A549 (cell line): ENCODE data around the gene ZNF407. TPM values are rescaled to one million over a fixed set of nuclear protein-coding genes. Genes with fewer than 3 reads are reported as not detected.

Experiments
- ATAC-seq, 2 experiments: fragments of 200-7000 bp in 1 of 2; fragments of >200 bp in 1 of 2; cut with Nextera tagmentation in 1 of 2; cut with Tn5 transposase in 1 of 2; 3 replicates each; pipeline versions ENCODE4 v1.8.0 to v1.9.1; 2018 to 2020; ENCODE audit warnings: mild to moderate bottlenecking in 1 of 2, moderate library complexity in 1 of 2
- CTCF ChIA-PET: fragments of 300-600 bp; sonication (Branson Sonifier 250); formaldehyde crosslinking; extraction: SDS; loops from one replicate; lab custom pipeline; 2021; ENCODE audit warnings: antibody characterized with exemption, inconsistent platforms; lab: Yijun Ruan, JAX
- POLR2A ChIA-PET: fragments of 350-600 bp; formaldehyde crosslinking; extraction: SDS; loops from one replicate; lab custom pipeline; 2021; ENCODE audit warnings: antibody characterized with exemption, inconsistent platforms; lab: Yijun Ruan, JAX
- DNase-seq, 2 experiments: peaks; one replicate each; pipeline versions ENCODE4 v3.0.0 to v3.0.0-alpha.2; 2011 to 2016; ENCODE audit warnings: low read depth in 1 of 2, low spot score in 1 of 2
- FAIRE-seq: peaks from 2 replicates; lab custom pipeline; 2011; peaks lifted over from hg19 to GRCh38; lab: Jason Lieb, UNC
- H3K27ac ChIP-seq, 2 experiments: fragments of >200 bp; sonication (Bioruptor Twin); formaldehyde crosslinking; 3 replicates each; pipeline ENCODE4 v1.5.1; 2016 to 2017
- H3K4me1 ChIP-seq: fragments of >200 bp; sonication (Bioruptor Twin); formaldehyde crosslinking; 3 replicates; pipeline ENCODE4 v1.6.1; 2016
- H3K4me2 ChIP-seq: fragments of >200 bp; sonication (Bioruptor Twin); formaldehyde crosslinking; 3 replicates; pipeline ENCODE4 v1.6.1; 2016
- H3K4me3 ChIP-seq: fragments of >200 bp; sonication (Bioruptor Twin); formaldehyde crosslinking; 3 replicates; pipeline ENCODE4 v1.5.1; 2016
- H3K9me3 ChIP-seq: fragments of >200 bp; sonication (Bioruptor Twin); formaldehyde crosslinking; 3 replicates; pipeline ENCODE4 v1.6.1; 2016
- BHLHE40 ChIP-seq: IDR thresholded peaks from 2 replicates; pipeline ENCODE4 v1.6.1; 2012; ENCODE audit warnings: low read depth, low read length, inconsistent platforms
- CEBPB ChIP-seq, 2 experiments: fragments of >200 bp in 1 of 2; sonication (Bioruptor Twin) in 1 of 2; formaldehyde crosslinking in 1 of 2; IDR thresholded peaks; 2 replicates each; pipeline ENCODE4 v1.6.1; 2012 to 2016
- CHD2 ChIP-seq: fragments of 150-350 bp; IDR thresholded peaks from 2 replicates; pipeline ENCODE4 v1.6.1; 2014; ENCODE audit warnings: low read length; ENCODE audit not compliant: partially characterized antibody
- FOSB ChIP-seq: fragments of 250-450 bp; sonication (Bioruptor Pico); IDR thresholded peaks from 2 replicates; pipeline ENCODE4 v1.5.0; 2020; ENCODE audit warnings: mild to moderate bottlenecking, moderate library complexity
- FOSL2 ChIP-seq, 2 experiments: fragments of 450-650 bp in 1 of 2; fragments of >200 bp in 1 of 2; sonication (Bioruptor Twin) in 1 of 2; formaldehyde crosslinking; IDR thresholded peaks; 2 replicates each; pipeline versions ENCODE4 v1.5.0 to v1.6.1; 2016 to 2020; ENCODE audit warnings: mild to moderate bottlenecking in 1 of 2, moderate library complexity in 1 of 2
- GATA3 ChIP-seq: IDR thresholded peaks from 2 replicates; pipeline ENCODE4 v1.6.1; 2012; ENCODE audit warnings: borderline replicate concordance
- HEYL ChIP-seq: fragments of 250-450 bp; sonication (Bioruptor Pico); IDR thresholded peaks from 2 replicates; pipeline ENCODE4 v1.8.0; 2021; ENCODE audit warnings: mild to moderate bottlenecking, moderate library complexity
- HOXA7 ChIP-seq: fragments of 250-450 bp; sonication (Bioruptor Pico); IDR thresholded peaks from 2 replicates; pipeline ENCODE4 v1.5.0; 2020; ENCODE audit warnings: mild to moderate bottlenecking, moderate library complexity
- JUN ChIP-seq, 2 experiments: fragments of >200 bp; sonication (Bioruptor Twin); formaldehyde crosslinking; IDR thresholded peaks; 2 replicates in 1 of 2; 3 replicates in 1 of 2; pipeline ENCODE4 v1.6.1; 2016 to 2017
- KDM1A ChIP-seq: fragments of 200-600 bp; sonication (generic); IDR thresholded peaks from 2 replicates; pipeline ENCODE4 v1.6.1; 2016; ENCODE audit warnings: low read depth, mild to moderate bottlenecking
- MAFK ChIP-seq: fragments of 450-650 bp; IDR thresholded peaks from 2 replicates; pipeline ENCODE4 v1.6.1; 2014; ENCODE audit not compliant: partially characterized antibody
- MAZ ChIP-seq: fragments of 150-350 bp; IDR thresholded peaks from 2 replicates; pipeline ENCODE4 v1.6.1; 2014; ENCODE audit warnings: antibody characterized with exemption, low read depth, low read length, borderline replicate concordance
- PHF8 ChIP-seq: fragments of 200-600 bp; sonication (generic); IDR thresholded peaks from 2 replicates; pipeline ENCODE4 v1.6.1; 2016; ENCODE audit warnings: low read depth, mild to moderate bottlenecking, antibody characterized with exemption, moderate library complexity, borderline replicate concordance
- POLR2A ChIP-seq: IDR thresholded peaks from 2 replicates; pipeline ENCODE4 v1.6.1; 2012; ENCODE audit warnings: mild to moderate bottlenecking, low read length
- RFX5 ChIP-seq: fragments of 450-650 bp; IDR thresholded peaks from 2 replicates; pipeline ENCODE4 v1.7.1; 2014; ENCODE audit warnings: antibody characterized with exemption, mild to moderate bottlenecking, moderate library complexity
- SMC3 ChIP-seq: fragments of >200 bp; sonication (Bioruptor Twin); formaldehyde crosslinking; IDR thresholded peaks from 3 replicates; pipeline ENCODE4 v1.6.1; 2018; ENCODE audit warnings: inconsistent platforms
- SREBF2 ChIP-seq: fragments of 450-650 bp; IDR thresholded peaks from 2 replicates; pipeline ENCODE4 v1.6.1; 2014; ENCODE audit warnings: mild to moderate bottlenecking, moderate library complexity
- TFCP2L1 ChIP-seq: fragments of 250-450 bp; sonication (Bioruptor Pico); IDR thresholded peaks from 2 replicates; pipeline ENCODE4 v1.5.0; 2021; ENCODE audit warnings: mild to moderate bottlenecking
- ZC3H11A ChIP-seq: fragments of 450-650 bp; IDR thresholded peaks from 2 replicates; pipeline ENCODE4 v1.6.1; 2014; ENCODE audit warnings: antibody characterized with exemption, mild to moderate bottlenecking
- ZFP36 ChIP-seq: fragments of 450-650 bp; IDR thresholded peaks from 2 replicates; pipeline ENCODE4 v1.6.1; 2014; ENCODE audit warnings: borderline replicate concordance; ENCODE audit not compliant: partially characterized antibody
- WGBS: methylation state at CpG from one replicate; pipeline ENCODE4 v1.1.6; 2017; ENCODE audit errors: missing lambda C conversion rate; 5-methylcytosine and 5-hydroxymethylcytosine counted together
- polyA plus RNA-seq, 4 experiments: library from polyadenylated mRNA; depleted of rRNA in 3 of 4; stranded (reverse); fragments of >200 nt; fragmentation: RNase III in 1 of 4; extraction: RNeasy Plus Mini Kit Qiagen cat#74134 plus additional on column Dnase treatment in 1 of 4; gene quantifications; 2 replicates in 3 of 4; 3 replicates in 1 of 4; pipeline ENCODE4 v1.2.3, GENCODE V29; 2011 to 2017
- TF ChIP-seq, protein P1 (sequence below): fragments of 250-450 bp; sonication (Bioruptor Pico); IDR thresholded peaks from 2 replicates; pipeline ENCODE4 v1.5.0; 2021; ENCODE audit warnings: mild to moderate bottlenecking, moderate library complexity, borderline replicate concordance
- TF ChIP-seq, protein P2 (sequence below): IDR thresholded peaks from 2 replicates; pipeline ENCODE4 v1.6.1; 2012
- TF ChIP-seq, protein P3 (sequence below): fragments of 450-650 bp; IDR thresholded peaks from 2 replicates; pipeline ENCODE4 v1.6.1; 2014; ENCODE audit warnings: antibody characterized with exemption
- TF ChIP-seq, protein P4 (sequence below): IDR thresholded peaks from 2 replicates; pipeline ENCODE4 v1.6.1; 2012; ENCODE audit warnings: low read depth, borderline replicate concordance
- TF ChIP-seq, protein P5 (sequence below): fragments of >200 bp; sonication (Bioruptor Twin); formaldehyde crosslinking; IDR thresholded peaks from 3 replicates; pipeline ENCODE4 v1.5.1; 2016

The ZNF407 gene
- polyA plus RNA-seq, 2 of the 4 experiments (the other 2 are of a cell fraction): 2.5 to 3.0 TPM

DNA sequence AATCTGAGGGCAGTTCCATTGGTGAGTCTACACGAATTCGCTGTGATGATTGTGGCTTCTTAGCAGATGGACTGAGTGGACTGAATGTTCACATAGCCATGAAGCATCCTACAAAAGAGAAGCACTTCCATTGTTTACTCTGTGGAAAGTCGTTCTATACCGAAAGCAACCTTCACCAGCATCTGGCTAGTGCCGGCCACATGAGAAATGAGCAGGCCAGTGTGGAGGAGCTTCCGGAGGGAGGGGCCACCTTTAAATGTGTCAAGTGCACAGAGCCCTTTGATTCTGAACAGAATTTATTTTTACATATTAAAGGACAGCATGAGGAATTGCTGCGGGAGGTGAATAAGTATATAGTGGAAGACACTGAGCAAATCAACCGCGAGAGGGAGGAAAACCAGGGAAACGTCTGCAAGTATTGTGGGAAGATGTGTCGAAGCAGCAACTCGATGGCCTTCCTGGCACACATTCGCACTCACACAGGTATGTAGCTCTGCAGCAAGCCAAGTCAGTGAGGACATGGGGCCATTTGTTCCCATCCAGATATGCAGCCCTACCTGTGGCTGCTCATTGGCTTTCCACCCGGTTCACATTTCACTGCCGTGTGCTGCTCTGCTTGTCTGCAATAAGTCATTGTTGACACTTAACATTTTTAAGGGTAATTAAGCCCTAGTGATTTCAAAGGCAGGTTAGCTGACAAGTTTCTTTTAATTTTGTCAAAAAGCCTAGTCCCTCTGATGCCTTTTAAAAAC, 37.7 kb downstream of the ZNF407 start:
- DNase-seq (no peak), ATAC-seq (no peak), FAIRE-seq (no peak)
- POLR2A ChIA-PET: no interaction called here
- 87% methylated on average over 15 of the region's 15 CpGs for WGBS
- no peak overlapping the region for H3K4me3 ChIP-seq
- no peak overlapping the region for H3K27ac ChIP-seq
- H3K4me1 ChIP-seq: no peaks in the 10 kb centered on the region
- H3K4me2 ChIP-seq: no peak overlapping the region
- TF ChIP-seq JUN (IDR thresholded peaks at IDR 0.05): no peak
- TF ChIP-seq GATA3: no peak
- TF ChIP-seq BHLHE40: no peak
- TF ChIP-seq, protein P1, sequence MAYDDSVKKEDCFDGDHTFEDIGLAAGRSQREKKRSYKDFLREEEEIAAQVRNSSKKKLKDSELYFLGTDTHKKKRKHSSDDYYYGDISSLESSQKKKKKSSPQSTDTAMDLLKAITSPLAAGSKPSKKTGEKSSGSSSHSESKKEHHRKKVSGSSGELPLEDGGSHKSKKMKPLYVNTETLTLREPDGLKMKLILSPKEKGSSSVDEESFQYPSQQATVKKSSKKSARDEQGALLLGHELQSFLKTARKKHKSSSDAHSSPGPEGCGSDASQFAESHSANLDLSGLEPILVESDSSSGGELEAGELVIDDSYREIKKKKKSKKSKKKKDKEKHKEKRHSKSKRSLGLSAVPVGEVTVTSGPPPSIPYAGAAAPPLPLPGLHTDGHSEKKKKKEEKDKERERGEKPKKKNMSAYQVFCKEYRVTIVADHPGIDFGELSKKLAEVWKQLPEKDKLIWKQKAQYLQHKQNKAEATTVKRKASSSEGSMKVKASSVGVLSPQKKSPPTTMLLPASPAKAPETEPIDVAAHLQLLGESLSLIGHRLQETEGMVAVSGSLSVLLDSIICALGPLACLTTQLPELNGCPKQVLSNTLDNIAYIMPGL: no peak
- TF ChIP-seq, protein P2, sequence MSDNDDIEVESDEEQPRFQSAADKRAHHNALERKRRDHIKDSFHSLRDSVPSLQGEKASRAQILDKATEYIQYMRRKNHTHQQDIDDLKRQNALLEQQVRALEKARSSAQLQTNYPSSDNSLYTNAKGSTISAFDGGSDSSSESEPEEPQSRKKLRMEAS: no peak
- TF ChIP-seq, protein P3, sequence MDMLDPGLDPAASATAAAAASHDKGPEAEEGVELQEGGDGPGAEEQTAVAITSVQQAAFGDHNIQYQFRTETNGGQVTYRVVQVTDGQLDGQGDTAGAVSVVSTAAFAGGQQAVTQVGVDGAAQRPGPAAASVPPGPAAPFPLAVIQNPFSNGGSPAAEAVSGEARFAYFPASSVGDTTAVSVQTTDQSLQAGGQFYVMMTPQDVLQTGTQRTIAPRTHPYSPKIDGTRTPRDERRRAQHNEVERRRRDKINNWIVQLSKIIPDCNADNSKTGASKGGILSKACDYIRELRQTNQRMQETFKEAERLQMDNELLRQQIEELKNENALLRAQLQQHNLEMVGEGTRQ: no peak
- TF ChIP-seq KDM1A: no peak
- no peak for TF ChIP-seq POLR2A
- TF ChIP-seq FOSL2 (IDR thresholded peaks at IDR 0.05): no peak
- no peak for TF ChIP-seq FOSL2 (CRISPR knock-in tag; IDR thresholded peaks at IDR 0.05)
- no peak for TF ChIP-seq MAZ
- no peak for TF ChIP-seq TFCP2L1 (CRISPR knock-in tag)
- CTCF ChIA-PET: no interaction called here
- no peaks in the 10 kb centered on the region for H3K9me3 ChIP-seq

DNA sequence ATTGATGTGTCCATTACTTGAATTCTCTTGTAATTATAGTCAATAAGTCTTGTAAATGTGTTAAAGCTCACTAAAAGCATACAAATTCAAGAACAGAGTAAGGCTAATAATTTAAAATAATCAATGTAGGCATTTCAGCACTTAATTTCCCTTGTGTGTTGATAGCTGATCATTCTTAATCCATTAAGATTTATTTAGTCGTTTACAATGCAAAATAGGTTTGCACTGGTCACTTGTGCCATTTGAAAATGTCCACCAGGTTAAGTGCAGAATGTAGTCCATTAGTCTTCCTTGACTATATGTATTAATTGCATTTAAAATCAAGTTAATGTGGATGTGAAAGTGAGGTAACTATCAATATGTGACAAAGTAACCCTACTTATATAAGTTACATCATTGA, 39.4 kb downstream of the ZNF407 start:
- CTCF ChIA-PET: no interaction called here
- no peak for FAIRE-seq

DNA sequence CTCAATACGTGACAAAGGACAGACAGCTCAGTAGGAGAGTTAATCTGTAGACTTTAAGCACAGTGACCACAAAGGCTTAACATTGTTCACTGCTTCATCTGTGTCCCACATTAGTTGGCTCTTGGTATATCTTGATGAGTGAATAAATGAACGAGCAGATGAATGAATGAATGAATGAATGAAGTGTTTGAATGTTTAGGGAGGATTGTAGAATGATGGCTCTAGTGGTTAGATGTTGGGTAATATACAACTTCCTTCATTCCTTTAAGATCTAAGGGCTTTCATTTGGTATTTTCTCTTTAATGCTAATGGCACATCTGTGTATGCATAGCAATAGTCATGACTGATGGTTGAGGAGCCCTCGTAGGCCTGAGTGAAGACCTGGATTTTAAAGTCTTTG, 40.5 kb downstream of the ZNF407 start:
- H3K27ac ChIP-seq: no peak overlapping the region
- H3K4me2 ChIP-seq: no peak overlapping the region
- no peak for TF ChIP-seq SREBF2
- TF ChIP-seq FOSB: no peak
- TF ChIP-seq, protein P4, sequence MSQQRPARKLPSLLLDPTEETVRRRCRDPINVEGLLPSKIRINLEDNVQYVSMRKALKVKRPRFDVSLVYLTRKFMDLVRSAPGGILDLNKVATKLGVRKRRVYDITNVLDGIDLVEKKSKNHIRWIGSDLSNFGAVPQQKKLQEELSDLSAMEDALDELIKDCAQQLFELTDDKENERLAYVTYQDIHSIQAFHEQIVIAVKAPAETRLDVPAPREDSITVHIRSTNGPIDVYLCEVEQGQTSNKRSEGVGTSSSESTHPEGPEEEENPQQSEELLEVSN: no peak
- no peak for TF ChIP-seq HOXA7
- TF ChIP-seq, protein P5, sequence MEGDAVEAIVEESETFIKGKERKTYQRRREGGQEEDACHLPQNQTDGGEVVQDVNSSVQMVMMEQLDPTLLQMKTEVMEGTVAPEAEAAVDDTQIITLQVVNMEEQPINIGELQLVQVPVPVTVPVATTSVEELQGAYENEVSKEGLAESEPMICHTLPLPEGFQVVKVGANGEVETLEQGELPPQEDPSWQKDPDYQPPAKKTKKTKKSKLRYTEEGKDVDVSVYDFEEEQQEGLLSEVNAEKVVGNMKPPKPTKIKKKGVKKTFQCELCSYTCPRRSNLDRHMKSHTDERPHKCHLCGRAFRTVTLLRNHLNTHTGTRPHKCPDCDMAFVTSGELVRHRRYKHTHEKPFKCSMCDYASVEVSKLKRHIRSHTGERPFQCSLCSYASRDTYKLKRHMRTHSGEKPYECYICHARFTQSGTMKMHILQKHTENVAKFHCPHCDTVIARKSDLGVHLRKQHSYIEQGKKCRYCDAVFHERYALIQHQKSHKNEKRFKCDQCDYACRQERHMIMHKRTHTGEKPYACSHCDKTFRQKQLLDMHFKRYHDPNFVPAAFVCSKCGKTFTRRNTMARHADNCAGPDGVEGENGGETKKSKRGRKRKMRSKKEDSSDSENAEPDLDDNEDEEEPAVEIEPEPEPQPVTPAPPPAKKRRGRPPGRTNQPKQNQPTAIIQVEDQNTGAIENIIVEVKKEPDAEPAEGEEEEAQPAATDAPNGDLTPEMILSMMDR: no peak
- no peak for TF ChIP-seq RFX5
- no peak for TF ChIP-seq HEYL (CRISPR knock-in tag)
- no peak for TF ChIP-seq ZFP36
- TF ChIP-seq GATA3: no peak
- no peak for TF ChIP-seq ZC3H11A
- TF ChIP-seq PHF8: no peak
- TF ChIP-seq, protein P3: no peak
- no peak for TF ChIP-seq KDM1A
- TF ChIP-seq SMC3: no peak
- ATAC-seq (no peak), FAIRE-seq (no peak), DNase-seq (no peak)
- ChIA-PET CTCF (no interaction called here), POLR2A (no interaction called here)
- no peaks in the 10 kb centered on the region for H3K9me3 ChIP-seq
- no peak overlapping the region for H3K4me3 ChIP-seq
- no peaks in the 10 kb centered on the region for H3K4me1 ChIP-seq
- 67% methylated on average over 3 of the region's 3 CpGs for WGBS

More for the DNA sequence above, 39.4 kb downstream of the ZNF407 start:
- Histone ChIP-seq H3K4me3 (no peak overlapping the region), H3K27ac (no peak overlapping the region), H3K4me1 (no peaks in the 10 kb centered on the region), H3K9me3 (no peaks in the 10 kb centered on the region), H3K4me2 (no peak overlapping the region)
- DNase-seq (no peak), ATAC-seq (no peak)
- no peak for TF ChIP-seq HEYL (CRISPR knock-in tag)
- no peak for TF ChIP-seq CHD2
- no peak for TF ChIP-seq MAFK
- TF ChIP-seq CEBPB (IDR thresholded peaks at IDR 0.05): no peak
- TF ChIP-seq SREBF2: no peak
- 83% methylated on average over 1 of the region's 1 CpG for WGBS
- POLR2A ChIA-PET: no interaction called here
